Sigmoid colon (tissue), 7 donors: Measurements from ENCODE around the gene GRB10. TPM values are rescaled to one million over a fixed set of nuclear protein-coding genes. Genes with fewer than 3 reads are reported as not detected.

Experiments used
- DNase-seq: peaks from one replicate; pipeline ENCODE4 v3.0.0-alpha.2; 2019
- H3K27ac ChIP-seq, 4 donors: fragments of 200-600 bp; sonication (generic); one replicate each; pipeline ENCODE4 v1.5.1; 2016 to 2019; ENCODE audit warnings: mild to moderate bottlenecking in 1 of 4
- H3K27me3 ChIP-seq, 3 donors: fragments of 200-600 bp; sonication (generic); one replicate each; pipeline ENCODE4 v1.5.1; 2019; ENCODE audit warnings: mild to moderate bottlenecking in 1 of 3
- H3K36me3 ChIP-seq, 4 donors: fragments of 200-600 bp; sonication (generic); one replicate each; pipeline ENCODE4 v1.5.1; 2016 to 2019
- H3K4me1 ChIP-seq, 4 donors: fragments of 200-600 bp; sonication (generic); one replicate each; pipeline ENCODE4 v1.5.1; 2017 to 2019
- H3K4me3 ChIP-seq, 4 donors: fragments of 200-600 bp; sonication (generic); one replicate each; pipeline ENCODE4 v1.5.1; 2017 to 2019; ENCODE audit warnings: mild to moderate bottlenecking in 2 of 4, moderate library complexity in 1 of 4
- H3K9me3 ChIP-seq, 4 donors: fragments of 200-600 bp in 3 of 4; sonication (generic) in 3 of 4; one replicate each; pipeline versions ENCODE4 v1.5.1 to v1.6.1; 2013 to 2019
- EP300 ChIP-seq, 4 donors: sonication (generic); formaldehyde crosslinking; IDR thresholded peaks; one replicate each; pipeline ENCODE4 v1.6.1; 2017; ENCODE audit warnings: antibody characterized with exemption in 4 of 4
- POLR2A ChIP-seq, 2 donors: fragments of 450-650 bp; IDR thresholded peaks; one replicate each; pipeline ENCODE4 v1.6.1; 2016; ENCODE audit warnings: antibody characterized with exemption in 2 of 2, mild to moderate bottlenecking in 2 of 2, moderate library complexity in 2 of 2
- POLR2AphosphoS5 ChIP-seq, 4 donors: sonication (generic); formaldehyde crosslinking; IDR thresholded peaks; one replicate each; pipeline ENCODE4 v1.6.1; 2017; ENCODE audit warnings: antibody characterized with exemption in 4 of 4
- WGBS, 2 donors: extraction: QIAGEN DNeasy Blood & Tissue Kit; methylation state at CpG; one replicate each; pipeline ENCODE4 v1.1.7; 2013; 5-methylcytosine and 5-hydroxymethylcytosine counted together
- intact Hi-C: fragments of 100-400 bp; cut with DNase I; formaldehyde crosslinking; loops from one replicate; pipeline ENCODE4 v1.15.1; 2023
- polyA plus RNA-seq, 3 donors: library from polyadenylated mRNA; stranded (reverse); fragments of 200-250 nt; gene quantifications; one replicate each; pipeline ENCODE4 v1.2.3, GENCODE V29; 2013
- total RNA-seq, 4 donors: library from RNA; depleted of rRNA; stranded (reverse); fragments of >200 nt; gene quantifications; one replicate each; pipeline ENCODE4 v1.1.0, GENCODE V29; 2016
- TF ChIP-seq, protein P1 (sequence below), 4 experiments: fragments of 450-650 bp in 3 of 4; fragments of 200-600 bp in 1 of 4; IDR thresholded peaks; one replicate each; pipeline ENCODE4 v1.5.1; 2016 to 2019; ENCODE audit warnings: antibody characterized with exemption in 4 of 4, mild to moderate bottlenecking in 3 of 4, moderate library complexity in 2 of 4
- donor health status: healthy with polysubstance abuse.
- donor health status: Bipolar disorder and iron deficiency.
- donor health status: healthy.

The GRB10 gene
- total and polyA plus RNA-seq, 7 donors, result 2.1 to 83.6 (median 49.2) TPM

DNA sequence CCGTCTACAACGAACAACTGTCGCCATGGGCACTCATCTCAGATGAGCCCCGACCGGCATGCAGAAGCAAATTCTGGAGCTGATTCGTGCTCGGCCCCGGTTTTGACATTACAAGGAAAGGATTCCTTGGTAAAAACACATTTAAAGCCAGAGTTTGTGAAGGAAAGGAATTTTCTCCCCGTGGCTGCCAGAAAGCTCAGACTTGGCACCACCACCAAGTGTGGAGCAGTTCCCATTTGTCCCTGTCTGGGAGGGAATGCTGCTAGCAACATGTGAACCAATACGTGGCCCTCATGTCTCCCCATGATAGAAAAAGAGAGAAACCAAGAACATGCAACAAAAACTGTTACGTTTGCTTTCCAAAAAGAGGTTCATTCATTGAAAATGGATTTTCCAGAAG is 162.3 kb downstream of the GRB10 start:
- intact Hi-C loops, result no loop called here

GRCh38 chr7:50619684-50620083 is 163.0 kb downstream of the GRB10 start:
- Histone ChIP-seq H3K4me3 (no peak overlapping the region), H3K9me3 (no peaks in the 10 kb centered on the region), H3K27ac (peak overlapping the region in 1 of 4 donors; percentile 54), H3K4me1 (peaks cover 0 to 39% (median 32%) of the 10 kb centered on the region in 4 donors), H3K36me3 (peaks cover 0 to 36% (median 4%) of the 10 kb centered on the region in 4 donors), H3K27me3 (no peaks in the 10 kb centered on the region)
- intact Hi-C loops, result loop anchor here (5.0 to 10.0 kb wide), 3 partner anchors 38 to 445 kb away; no protein-coding TSS in a partner anchor
- WGBS, 2 donors, result 89 to 92% methylated on average over 14 of the region's 14 CpGs
- no peak for DNase-seq
- TF ChIP-seq, protein P1, sequence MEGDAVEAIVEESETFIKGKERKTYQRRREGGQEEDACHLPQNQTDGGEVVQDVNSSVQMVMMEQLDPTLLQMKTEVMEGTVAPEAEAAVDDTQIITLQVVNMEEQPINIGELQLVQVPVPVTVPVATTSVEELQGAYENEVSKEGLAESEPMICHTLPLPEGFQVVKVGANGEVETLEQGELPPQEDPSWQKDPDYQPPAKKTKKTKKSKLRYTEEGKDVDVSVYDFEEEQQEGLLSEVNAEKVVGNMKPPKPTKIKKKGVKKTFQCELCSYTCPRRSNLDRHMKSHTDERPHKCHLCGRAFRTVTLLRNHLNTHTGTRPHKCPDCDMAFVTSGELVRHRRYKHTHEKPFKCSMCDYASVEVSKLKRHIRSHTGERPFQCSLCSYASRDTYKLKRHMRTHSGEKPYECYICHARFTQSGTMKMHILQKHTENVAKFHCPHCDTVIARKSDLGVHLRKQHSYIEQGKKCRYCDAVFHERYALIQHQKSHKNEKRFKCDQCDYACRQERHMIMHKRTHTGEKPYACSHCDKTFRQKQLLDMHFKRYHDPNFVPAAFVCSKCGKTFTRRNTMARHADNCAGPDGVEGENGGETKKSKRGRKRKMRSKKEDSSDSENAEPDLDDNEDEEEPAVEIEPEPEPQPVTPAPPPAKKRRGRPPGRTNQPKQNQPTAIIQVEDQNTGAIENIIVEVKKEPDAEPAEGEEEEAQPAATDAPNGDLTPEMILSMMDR (IDR thresholded peaks at IDR 0.05), result no peak

More for the DNA sequence above, 162.3 kb downstream of the GRB10 start:
- Histone ChIP-seq H3K4me3 (no peak overlapping the region), H3K27me3 (no peaks in the 10 kb centered on the region), H3K9me3 (no peaks in the 10 kb centered on the region), H3K27ac (peak overlapping the region in 2 of 4 donors; percentile 2 to 54), H3K4me1 (peaks cover 0 to 39% (median 32%) of the 10 kb centered on the region in 4 donors), H3K36me3 (peaks cover 0 to 35% (median 4%) of the 10 kb centered on the region in 4 donors)
- no peak for DNase-seq
- WGBS, 2 donors, result 73 to 74% methylated on average over 11 of the region's 11 CpGs
- TF ChIP-seq EP300 (IDR thresholded peaks at IDR 0.05) (no peak), POLR2AphosphoS5 (IDR thresholded peaks at IDR 0.05) (peak in 1 of 4 donors; percentile 25)

- no peak overlapping the region for H3K27ac ChIP-seq
- intact Hi-C loops, result loop anchor here (5.0 to 10.0 kb wide), 3 partner anchors 39 to 447 kb away; no protein-coding TSS in a partner anchor
- DNase-seq, result no peak
- H3K4me3 ChIP-seq, result no peak overlapping the region
- no peaks in the 10 kb centered on the region for H3K9me3 ChIP-seq
- TF ChIP-seq, protein P1 (IDR thresholded peaks at IDR 0.05), result no peak
- TF ChIP-seq EP300 (IDR thresholded peaks at IDR 0.05), result no peak
- TF ChIP-seq POLR2A (IDR thresholded peaks at IDR 0.05), result no peak
- TF ChIP-seq POLR2AphosphoS5 (IDR thresholded peaks at IDR 0.05), result no peak
- H3K4me1 ChIP-seq, result peaks cover 0 to 43% (median 36%) of the 10 kb centered on the region in 4 donors
- H3K36me3 ChIP-seq, result peaks cover 0 to 50% (median 7%) of the 10 kb centered on the region in 4 donors
- WGBS, 2 donors, result 92 to 94% methylated on average over 5 of the region's 5 CpGs
- no peaks in the 10 kb centered on the region for H3K27me3 ChIP-seq
Measured at GRCh38 chr7:50618281-50618680, 164.4 kb downstream of the GRB10 start.

GRCh38 chr7:50615519-50616080 is 167.1 kb downstream of the GRB10 start:
- 78 to 88% methylated on average over 5 of the region's 5 CpGs for WGBS, 2 donors
- TF ChIP-seq, protein P1 (IDR thresholded peaks at IDR 0.05), result no peak
- no peak for TF ChIP-seq EP300 (IDR thresholded peaks at IDR 0.05)
- no peak for TF ChIP-seq POLR2A (IDR thresholded peaks at IDR 0.05)
- Histone ChIP-seq H3K27ac (no peak overlapping the region), H3K36me3 (peaks cover 0 to 68% (median 10%) of the 10 kb centered on the region in 4 donors), H3K4me1 (peaks cover 0 to 36% (median 28%) of the 10 kb centered on the region in 4 donors), H3K4me3 (no peak overlapping the region), H3K27me3 (no peaks in the 10 kb centered on the region), H3K9me3 (no peaks in the 10 kb centered on the region)
- no peak for DNase-seq
- intact Hi-C loops, result loop anchor here (5.0 to 10.0 kb wide), 3 partner anchors 42 to 449 kb away; no protein-coding TSS in a partner anchor

- 35 to 63% methylated on average over 20 of the region's 20 CpGs for WGBS, 2 donors
- no peak for TF ChIP-seq POLR2A (IDR thresholded peaks at IDR 0.05)
- no peak for TF ChIP-seq POLR2AphosphoS5 (IDR thresholded peaks at IDR 0.05)
- TF ChIP-seq, protein P1 (IDR thresholded peaks at IDR 0.05), result peak in 1 of 4 experiments; percentile 23
- Histone ChIP-seq H3K27ac (no peak overlapping the region), H3K4me3 (no peak overlapping the region), H3K9me3 (no peaks in the 10 kb centered on the region), H3K36me3 (peaks cover 0 to 75% (median 13%) of the 10 kb centered on the region in 4 donors), H3K4me1 (peaks cover 0 to 29% (median 21%) of the 10 kb centered on the region in 4 donors), H3K27me3 (no peaks in the 10 kb centered on the region)
- no peak for DNase-seq
- intact Hi-C loops, result loop anchor here (5.0 to 10.0 kb wide), 4 partner anchors 42 to 450 kb away; no protein-coding TSS in a partner anchor
Measured at GRCh38 chr7:50614721-50615518, 167.8 kb downstream of the GRB10 start.
